ENCODE data around the gene KIAA0825. TPM values are rescaled to one million over a fixed set of nuclear protein-coding genes. Genes with fewer than 3 reads are reported as not detected.

The KIAA0825 gene
- polyA plus RNA-seq, 6 donors from 2014 or later = 1.3 to 3.0 (median 1.9) TPM

GRCh38 chr5:94429566-94429965, 188.8 kb downstream of the KIAA0825 start:
- DNase-seq (no peak), ATAC-seq (ENCODE audit: low read depth in 2 of 2) (no peak)
- peaks cover 3 to 25% (median 7%) of the 10 kb centered on the region in 7 donors for H3K9me3 Mint-ChIP-seq
- H3K36me3 Mint-ChIP-seq = peaks cover 0 to 7% of the 10 kb centered on the region in 2 donors
- H3K27ac Mint-ChIP-seq = no peak overlapping the region
- no peaks in the 10 kb centered on the region for H3K27me3 Mint-ChIP-seq
- H3K4me1 Mint-ChIP-seq = no peaks in the 10 kb centered on the region
- no peak overlapping the region for H3K4me3 Mint-ChIP-seq

GRCh38 chr5:94425396-94425795, 193.0 kb downstream of the KIAA0825 start:
- DNase-seq (no peak), ATAC-seq (ENCODE audit: low read depth in 2 of 2) (no peak)
- Mint-ChIP-seq H3K9me3 (peaks cover 3 to 18% (median 7%) of the 10 kb centered on the region in 7 donors), H3K4me1 (no peaks in the 10 kb centered on the region), H3K36me3 (peaks cover 0 to 7% of the 10 kb centered on the region in 2 donors), H3K27me3 (no peaks in the 10 kb centered on the region), H3K4me3 (no peak overlapping the region), H3K27ac (no peak overlapping the region)

DNA sequence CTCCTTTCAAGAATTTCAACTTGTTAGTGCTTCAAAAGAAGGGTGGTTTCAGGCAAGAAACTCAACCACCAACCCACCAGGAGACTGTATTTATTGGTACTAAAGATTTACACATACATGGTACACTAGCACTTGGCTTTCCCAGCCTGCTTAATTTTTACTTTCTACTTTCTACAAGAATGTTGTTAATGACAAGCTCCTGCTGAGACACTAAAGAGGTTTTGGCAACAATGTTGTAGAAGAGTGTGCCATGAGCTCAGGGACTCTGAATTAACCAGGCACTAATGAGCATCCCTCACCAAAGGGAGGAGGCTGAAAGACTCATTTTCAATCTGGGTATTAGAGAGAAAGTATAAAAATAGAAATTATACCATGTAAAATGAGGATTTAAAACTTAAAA, 195.0 kb downstream of the KIAA0825 start:
- H3K36me3 Mint-ChIP-seq = peaks cover 0 to 8% of the 10 kb centered on the region in 2 donors
- H3K27me3 Mint-ChIP-seq = no peaks in the 10 kb centered on the region
- no peak for DNase-seq
- H3K9me3 Mint-ChIP-seq = peaks cover 0 to 8% (median 5%) of the 10 kb centered on the region in 7 donors
- ATAC-seq (ENCODE audit: low read depth in 2 of 2) = no peak
- no peak overlapping the region for H3K27ac Mint-ChIP-seq
- H3K4me1 Mint-ChIP-seq = no peaks in the 10 kb centered on the region
- no peak overlapping the region for H3K4me3 Mint-ChIP-seq

DNA sequence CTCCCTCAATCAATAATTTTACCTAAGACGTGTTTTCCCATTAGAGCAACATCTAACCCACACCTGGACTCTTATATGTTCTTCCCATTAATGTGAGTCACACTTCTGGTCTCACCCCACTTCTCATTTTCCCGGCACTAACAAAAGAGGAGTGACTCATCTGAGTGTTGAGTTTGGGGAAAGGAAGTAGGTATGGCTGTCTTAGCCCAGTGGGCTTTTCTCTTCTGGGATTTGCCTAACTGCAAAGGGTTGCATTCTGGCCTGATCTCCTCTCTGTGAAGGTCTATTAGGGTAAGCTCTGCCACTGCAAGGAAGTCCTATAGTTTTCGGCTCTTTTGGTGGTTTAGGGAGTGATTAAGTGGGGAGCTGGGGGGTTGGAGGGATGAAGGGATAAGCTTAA, 195.6 kb downstream of the KIAA0825 start:
- ATAC-seq (ENCODE audit: low read depth in 2 of 2) (no peak), DNase-seq (no peak)
- peaks cover 0 to 8% of the 10 kb centered on the region in 2 donors for H3K36me3 Mint-ChIP-seq
- H3K27ac Mint-ChIP-seq = no peak overlapping the region
- H3K4me3 Mint-ChIP-seq = no peak overlapping the region
- H3K4me1 Mint-ChIP-seq = no peaks in the 10 kb centered on the region
- peaks cover 0 to 3% (median under 1%) of the 10 kb centered on the region in 7 donors for H3K9me3 Mint-ChIP-seq
- H3K27me3 Mint-ChIP-seq = no peaks in the 10 kb centered on the region

DNA sequence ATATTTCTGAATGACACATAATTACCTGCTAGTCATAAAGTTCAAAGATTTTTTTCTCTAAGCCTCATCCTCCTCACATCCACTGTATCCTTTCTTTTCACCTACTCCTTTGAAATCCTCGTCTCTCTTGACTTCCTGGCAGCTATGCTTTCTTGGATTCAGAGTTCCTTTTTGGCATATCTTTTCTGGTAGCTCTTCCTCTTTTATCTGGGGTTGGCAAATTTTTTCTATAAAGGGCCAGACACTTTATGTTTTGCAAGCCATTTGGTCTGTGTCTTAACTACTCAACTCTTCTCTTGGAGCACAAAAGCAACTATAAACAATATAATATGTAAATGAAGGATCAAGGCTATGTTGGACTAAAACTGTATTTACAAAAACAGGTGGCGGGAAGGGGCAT, 197.5 kb downstream of the KIAA0825 start:
- Mint-ChIP-seq H3K36me3 (peaks cover 0 to 8% of the 10 kb centered on the region in 2 donors), H3K4me3 (no peak overlapping the region), H3K9me3 (no peaks in the 10 kb centered on the region), H3K27ac (no peak overlapping the region), H3K4me1 (no peaks in the 10 kb centered on the region), H3K27me3 (no peaks in the 10 kb centered on the region)
- DNase-seq (no peak), ATAC-seq (ENCODE audit: low read depth in 2 of 2) (no peak)

DNA sequence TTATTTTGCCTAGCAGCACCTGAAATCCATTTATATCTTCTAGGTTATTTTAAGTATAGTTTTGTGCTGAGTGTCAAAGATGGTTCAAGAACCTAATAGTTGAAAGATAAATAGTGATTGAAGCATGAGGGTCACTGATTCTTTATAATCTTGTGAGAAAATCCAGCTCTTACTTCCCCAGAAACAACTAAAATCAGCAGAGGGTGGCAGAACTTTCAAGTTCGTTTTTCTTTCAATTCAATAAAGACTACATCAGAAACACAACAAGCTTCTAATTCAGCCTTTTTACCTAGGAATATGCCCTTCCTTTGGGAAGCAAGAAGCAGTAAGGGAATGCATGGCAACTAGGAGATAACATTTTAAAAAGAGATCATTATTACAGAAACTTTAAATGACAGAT, 202.6 kb downstream of the KIAA0825 start:
- no peak for DNase-seq
- ATAC-seq (ENCODE audit: low read depth in 2 of 2) = no peak
- Mint-ChIP-seq H3K9me3 (peaks cover 0 to 5% (median 0%) of the 10 kb centered on the region in 7 donors), H3K36me3 (peaks cover 0 to 8% of the 10 kb centered on the region in 2 donors), H3K27ac (no peak overlapping the region), H3K4me3 (no peak overlapping the region), H3K4me1 (no peaks in the 10 kb centered on the region), H3K27me3 (no peaks in the 10 kb centered on the region)

DNA sequence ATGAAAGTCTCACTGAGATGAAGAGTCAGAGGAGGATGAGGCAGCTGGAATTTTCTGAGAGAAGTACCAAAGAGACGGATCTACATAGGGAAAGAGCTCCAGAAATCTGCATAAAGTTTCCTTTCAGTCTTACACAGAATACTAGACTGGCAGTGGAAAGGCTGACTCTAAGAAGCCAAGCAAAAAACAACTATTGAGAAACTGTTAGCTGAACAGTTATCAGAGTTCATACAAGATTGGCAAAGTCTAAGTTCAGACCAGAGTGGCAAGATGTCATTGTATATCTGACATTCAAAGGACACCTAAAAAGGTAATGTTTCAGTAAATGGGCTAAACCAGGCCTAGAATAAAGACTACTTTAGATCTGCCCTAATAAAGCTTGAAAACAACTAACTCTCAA, 209.0 kb downstream of the KIAA0825 start:
- ATAC-seq (ENCODE audit: low read depth in 2 of 2) = no peak
- Mint-ChIP-seq H3K27me3 (no peaks in the 10 kb centered on the region), H3K4me3 (no peak overlapping the region), H3K36me3 (peaks cover 0 to 18% of the 10 kb centered on the region in 2 donors), H3K4me1 (no peaks in the 10 kb centered on the region), H3K9me3 (peaks cover 0 to 10% (median 2%) of the 10 kb centered on the region in 7 donors), H3K27ac (no peak overlapping the region)
- DNase-seq = no peak

- no peak overlapping the region for H3K4me3 Mint-ChIP-seq
- DNase-seq (no peak), ATAC-seq (ENCODE audit: low read depth in 2 of 2) (no peak)
- no peaks in the 10 kb centered on the region for H3K4me1 Mint-ChIP-seq
- H3K27me3 Mint-ChIP-seq = no peaks in the 10 kb centered on the region
- H3K27ac Mint-ChIP-seq = no peak overlapping the region
- H3K9me3 Mint-ChIP-seq = peaks cover 0 to 8% (median 2%) of the 10 kb centered on the region in 7 donors
- H3K36me3 Mint-ChIP-seq = peaks cover 0 to 30% of the 10 kb centered on the region in 2 donors
Observed at GRCh38 chr5:94407023-94407422, 211.4 kb downstream of the KIAA0825 start.

GRCh38 chr5:94403483-94403882, 214.9 kb downstream of the KIAA0825 start:
- H3K4me1 Mint-ChIP-seq = no peaks in the 10 kb centered on the region
- no peak overlapping the region for H3K27ac Mint-ChIP-seq
- ATAC-seq (ENCODE audit: low read depth in 2 of 2) = no peak
- H3K36me3 Mint-ChIP-seq = peaks cover 0 to 26% of the 10 kb centered on the region in 2 donors
- H3K27me3 Mint-ChIP-seq = no peaks in the 10 kb centered on the region
- no peak for DNase-seq
- peak overlapping the region in 1 of 8 donors; percentile 5 for H3K4me3 Mint-ChIP-seq
- no peaks in the 10 kb centered on the region for H3K9me3 Mint-ChIP-seq

DNA sequence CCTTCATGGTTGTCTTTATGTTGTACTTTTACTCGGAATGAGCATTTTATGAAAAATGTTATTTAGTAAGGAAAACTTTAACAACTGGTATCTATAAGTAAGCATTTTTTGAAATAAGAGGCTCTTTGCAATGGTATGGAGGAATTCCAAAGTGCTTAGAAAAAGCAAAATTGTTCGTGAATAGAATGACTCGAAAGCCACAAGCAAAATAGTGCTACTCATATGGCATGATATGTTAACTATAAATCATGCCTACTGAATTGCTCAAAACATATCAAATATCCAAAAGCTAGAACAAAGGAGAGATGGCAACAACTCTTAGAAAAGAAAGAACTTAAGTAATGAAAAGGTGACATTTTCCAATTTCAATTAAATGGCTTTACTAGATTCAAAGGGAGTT, 216.3 kb downstream of the KIAA0825 start:
- no peak overlapping the region for H3K27ac Mint-ChIP-seq
- H3K4me3 Mint-ChIP-seq = no peak overlapping the region
- DNase-seq (no peak), ATAC-seq (ENCODE audit: low read depth in 2 of 2) (no peak)
- peaks cover 0 to 4% (median 0%) of the 10 kb centered on the region in 3 donors for H3K27me3 Mint-ChIP-seq
- H3K9me3 Mint-ChIP-seq = peaks cover 0 to 5% (median 0%) of the 10 kb centered on the region in 7 donors
- H3K36me3 Mint-ChIP-seq = peaks cover 0 to 18% of the 10 kb centered on the region in 2 donors
- no peaks in the 10 kb centered on the region for H3K4me1 Mint-ChIP-seq

DNA sequence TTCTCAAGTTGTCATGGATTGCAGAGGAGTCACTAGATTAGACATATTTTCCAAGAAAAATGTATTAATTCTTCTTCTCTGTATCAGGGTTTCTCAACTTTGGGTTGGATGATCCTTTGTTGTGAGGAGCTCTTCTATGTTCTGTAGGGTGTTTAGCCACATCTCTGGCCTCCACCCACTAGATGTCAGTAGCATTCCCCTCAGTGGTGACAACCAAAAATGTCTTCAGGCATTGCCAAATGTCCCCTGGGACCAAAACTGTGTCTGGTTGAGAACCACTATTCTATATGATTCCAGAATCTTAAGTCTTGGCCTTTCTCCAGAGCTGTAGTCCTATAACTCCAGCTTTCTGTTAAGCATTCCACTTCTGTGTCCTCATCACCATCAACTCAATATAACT, 220.9 kb downstream of the KIAA0825 start:
- no peak overlapping the region for H3K27ac Mint-ChIP-seq
- DNase-seq (no peak), ATAC-seq (ENCODE audit: low read depth in 2 of 2) (no peak)
- peaks cover 0 to 6% of the 10 kb centered on the region in 2 donors for H3K36me3 Mint-ChIP-seq
- H3K4me1 Mint-ChIP-seq = no peaks in the 10 kb centered on the region
- H3K9me3 Mint-ChIP-seq = peaks cover 0 to 5% (median 0%) of the 10 kb centered on the region in 7 donors
- peaks cover 0 to 4% (median 0%) of the 10 kb centered on the region in 3 donors for H3K27me3 Mint-ChIP-seq
- no peak overlapping the region for H3K4me3 Mint-ChIP-seq

- H3K27me3 Mint-ChIP-seq = peaks cover 0 to 4% (median 0%) of the 10 kb centered on the region in 3 donors
- H3K9me3 Mint-ChIP-seq = peaks cover 0 to 5% (median 0%) of the 10 kb centered on the region in 7 donors
- no peak overlapping the region for H3K27ac Mint-ChIP-seq
- no peak overlapping the region for H3K4me3 Mint-ChIP-seq
- H3K36me3 Mint-ChIP-seq = no peaks in the 10 kb centered on the region
- DNase-seq (no peak), ATAC-seq (ENCODE audit: low read depth in 2 of 2) (no peak)
- no peaks in the 10 kb centered on the region for H3K4me1 Mint-ChIP-seq
Observed at GRCh38 chr5:94396687-94397086, 221.7 kb downstream of the KIAA0825 start.

- ATAC-seq (ENCODE audit: low read depth in 2 of 2) (no peak), DNase-seq (no peak)
- Mint-ChIP-seq H3K9me3 (peaks cover 0 to 5% (median 0%) of the 10 kb centered on the region in 7 donors), H3K36me3 (no peaks in the 10 kb centered on the region), H3K4me3 (no peak overlapping the region), H3K4me1 (no peaks in the 10 kb centered on the region), H3K27me3 (peaks cover 0 to 4% (median 0%) of the 10 kb centered on the region in 3 donors), H3K27ac (no peak overlapping the region)
Observed at GRCh38 chr5:94395468-94395867, 222.9 kb downstream of the KIAA0825 start.

- Mint-ChIP-seq H3K4me1 (no peaks in the 10 kb centered on the region), H3K9me3 (no peaks in the 10 kb centered on the region), H3K27ac (no peak overlapping the region), H3K36me3 (no peaks in the 10 kb centered on the region), H3K27me3 (no peaks in the 10 kb centered on the region), H3K4me3 (no peak overlapping the region)
- DNase-seq = no peak
- ATAC-seq (ENCODE audit: low read depth in 2 of 2) = no peak
Observed at GRCh38 chr5:94391996-94392395, 226.4 kb downstream of the KIAA0825 start.

- Mint-ChIP-seq H3K9me3 (no peaks in the 10 kb centered on the region), H3K27me3 (no peaks in the 10 kb centered on the region), H3K36me3 (no peaks in the 10 kb centered on the region), H3K27ac (peak overlapping the region in 1 of 6 donors; percentile 3), H3K4me1 (no peaks in the 10 kb centered on the region), H3K4me3 (no peak overlapping the region)
- DNase-seq (no peak), ATAC-seq (ENCODE audit: low read depth in 2 of 2) (no peak)
Observed at GRCh38 chr5:94389515-94389899, 228.9 kb downstream of the KIAA0825 start.
